H9 (cell line): ENCODE data around the gene ARHGEF7. TPM values are rescaled to one million over a fixed set of nuclear protein-coding genes. Genes with fewer than 3 reads are reported as not detected.

Experiments
- DNase-seq: peaks from one replicate; pipeline ENCODE4 v3.0.0-alpha.2; 2017
- H2AFZ ChIP-seq: one replicate; pipeline ENCODE4 v1.6.1; 2013; ENCODE audit warnings: mild to moderate bottlenecking, low read length, control low read depth, moderate library complexity
- H2AK5ac ChIP-seq: 2 replicates; pipeline ENCODE4 v1.6.1; 2013; ENCODE audit warnings: low read length, control low read depth, mixed read lengths; ENCODE audit not compliant: insufficient read length
- H2BK120ac ChIP-seq: one replicate; pipeline ENCODE4 v1.6.1; 2013; ENCODE audit warnings: low read depth, mild to moderate bottlenecking, low read length, control low read depth, inconsistent platforms; ENCODE audit not compliant: poor library complexity, severe bottlenecking
- H2BK12ac ChIP-seq: 2 replicates; pipeline ENCODE4 v1.6.1; 2013; ENCODE audit warnings: low read length, control low read depth, mixed read lengths, low read depth; ENCODE audit not compliant: insufficient read length
- H2BK15ac ChIP-seq: 2 replicates; pipeline ENCODE4 v1.6.1; 2013; ENCODE audit warnings: low read depth, low read length, control low read depth
- H2BK20ac ChIP-seq: one replicate; pipeline ENCODE4 v1.6.1; 2013; ENCODE audit warnings: low read depth, mild to moderate bottlenecking, low read length, control low read depth, inconsistent platforms; ENCODE audit not compliant: poor library complexity, severe bottlenecking
- H2BK5ac ChIP-seq: 2 replicates; pipeline ENCODE4 v1.6.1; 2013; ENCODE audit warnings: low read length, control low read depth, mixed read lengths; ENCODE audit not compliant: insufficient read length
- H3K14ac ChIP-seq: 2 replicates; pipeline ENCODE4 v1.6.1; 2013; ENCODE audit warnings: low read length, control low read depth; ENCODE audit not compliant: insufficient read depth
- H3K18ac ChIP-seq: 2 replicates; pipeline ENCODE4 v1.6.1; 2013; ENCODE audit warnings: low read depth, mild to moderate bottlenecking, mixed read lengths, low read length, control low read depth; ENCODE audit not compliant: insufficient read length
- H3K23ac ChIP-seq: 2 replicates; pipeline ENCODE4 v1.6.1; 2013; ENCODE audit warnings: low read length, control low read depth, mixed read lengths, low read depth; ENCODE audit not compliant: insufficient read length
- H3K23me2 ChIP-seq: 2 replicates; pipeline ENCODE4 v1.6.1; 2013; ENCODE audit warnings: low read depth, mild to moderate bottlenecking, mixed read lengths, low read length, control low read depth; ENCODE audit not compliant: insufficient read length, poor library complexity, severe bottlenecking
- H3K27ac ChIP-seq: 2 replicates; pipeline ENCODE4 v1.5.1; 2013; ENCODE audit warnings: low read length, control low read depth, mixed read lengths, low read depth; ENCODE audit not compliant: insufficient read length
- H3K27me3 ChIP-seq: 2 replicates; pipeline ENCODE4 v1.6.1; 2013; ENCODE audit warnings: low read length, control low read depth, inconsistent platforms; ENCODE audit not compliant: insufficient read depth
- H3K4ac ChIP-seq: 2 replicates; pipeline ENCODE4 v1.6.1; 2013; ENCODE audit warnings: low read depth, mild to moderate bottlenecking, control low read depth, inconsistent platforms, low read length, moderate library complexity
- H3K4me1 ChIP-seq: 2 replicates; pipeline ENCODE4 v1.6.1; 2013; ENCODE audit warnings: low read length, control low read depth, inconsistent platforms; ENCODE audit not compliant: insufficient read depth
- H3K4me2 ChIP-seq: 2 replicates; pipeline ENCODE4 v1.6.1; 2013; ENCODE audit warnings: low read length, control low read depth, mixed read lengths; ENCODE audit not compliant: insufficient read length, insufficient read depth
- H3K56ac ChIP-seq: 2 replicates; pipeline ENCODE4 v1.6.1; 2013; ENCODE audit warnings: low read depth, mild to moderate bottlenecking, mixed read lengths, low read length, control low read depth; ENCODE audit not compliant: insufficient read length
- H3K79me1 ChIP-seq: 2 replicates; pipeline ENCODE4 v1.6.1; 2013; ENCODE audit warnings: low read depth, mild to moderate bottlenecking, moderate library complexity, low read length, control low read depth, inconsistent platforms; ENCODE audit not compliant: insufficient read depth, poor library complexity, severe bottlenecking
- H3K79me2 ChIP-seq: 2 replicates; pipeline ENCODE4 v1.6.1; 2013; ENCODE audit warnings: low read length, control low read depth, inconsistent platforms; ENCODE audit not compliant: insufficient read depth
- H3K9ac ChIP-seq: 2 replicates; pipeline ENCODE4 v1.6.1; 2013; ENCODE audit warnings: low read length, control low read depth, mixed read lengths; ENCODE audit not compliant: insufficient read length; ENCODE audit errors: extremely low read depth
- H3K9me3 ChIP-seq: one replicate; pipeline ENCODE4 v1.6.1; 2013; ENCODE audit warnings: low read depth, low read length, inconsistent platforms; ENCODE audit not compliant: control insufficient read depth
- H3T11ph ChIP-seq: one replicate; pipeline ENCODE4 v1.6.1; 2013; ENCODE audit warnings: mild to moderate bottlenecking, low read length, control low read depth, inconsistent platforms
- H4K20me1 ChIP-seq: one replicate; pipeline ENCODE4 v1.6.1; 2013; ENCODE audit not compliant: control insufficient read depth, insufficient read length, insufficient read depth
- H4K5ac ChIP-seq: 2 replicates; pipeline ENCODE4 v1.6.1; 2013; ENCODE audit warnings: low read depth, mild to moderate bottlenecking, mixed read lengths, low read length, control low read depth; ENCODE audit not compliant: insufficient read length
- H4K8ac ChIP-seq: replicated peaks from 2 replicates; pipeline ENCODE4 v1.6.1; 2013; ENCODE audit warnings: low read length, control low read depth, mixed read lengths, low read depth; ENCODE audit not compliant: insufficient read length
- H4K91ac ChIP-seq: 2 replicates; pipeline ENCODE4 v1.6.1; 2013; ENCODE audit warnings: low read depth, mild to moderate bottlenecking, moderate library complexity, mixed read lengths, low read length, control low read depth; ENCODE audit not compliant: insufficient read length
- H3K27ac Mint-ChIP-seq, 3 experiments: 2 replicates in 2 of 3; 3 replicates in 1 of 3; pipeline ENCODE4 v1.8.0; 2020 to 2021; ENCODE audit warnings: mixed read lengths in 3 of 3, mild to moderate bottlenecking in 1 of 3, moderate library complexity in 1 of 3
- H3K27me3 Mint-ChIP-seq: 2 replicates; pipeline ENCODE4 v1.8.0; 2021; ENCODE audit warnings: low read depth, mild to moderate bottlenecking, moderate library complexity, mixed read lengths
- H3K36me3 Mint-ChIP-seq, 3 experiments: 2 replicates in 2 of 3; 3 replicates in 1 of 3; pipeline ENCODE4 v1.8.0; 2020 to 2021; ENCODE audit warnings: low read depth in 3 of 3, mixed read lengths in 3 of 3; ENCODE audit not compliant: insufficient read depth in 1 of 3
- H3K4me1 Mint-ChIP-seq, 2 experiments: 2 replicates each; pipeline ENCODE4 v1.8.0; 2020; ENCODE audit warnings: mixed read lengths in 2 of 2
- H3K4me3 Mint-ChIP-seq, 2 experiments: 2 replicates in 1 of 2; 3 replicates in 1 of 2; pipeline ENCODE4 v1.8.0; 2020 to 2021; ENCODE audit warnings: mild to moderate bottlenecking in 2 of 2, mixed read lengths in 2 of 2, moderate library complexity in 1 of 2
- H3K9me3 Mint-ChIP-seq, 2 experiments: 2 replicates in 1 of 2; 3 replicates in 1 of 2; pipeline ENCODE4 v1.8.0; 2020; ENCODE audit warnings: mild to moderate bottlenecking in 2 of 2, mixed read lengths in 2 of 2, moderate library complexity in 1 of 2
- CTCF ChIP-seq: fragments of 200-600 bp; sonication (generic); conservative IDR thresholded peaks from 3 replicates; pipeline ENCODE4 v1.8.0; 2021; ENCODE audit warnings: antibody characterized with exemption, mild to moderate bottlenecking
- WGBS: extraction: QIAGEN DNeasy Blood & Tissue Kit; methylation state at CpG from one replicate; pipeline ENCODE4 v1.1.7; 2013; ENCODE audit warnings: missing lambda C conversion rate, low lambda C conversion rate, mixed read lengths; ENCODE audit not compliant: insufficient read length; ENCODE audit errors: extremely low coverage; 5-methylcytosine and 5-hydroxymethylcytosine counted together
- total RNA-seq: library from RNA; stranded (reverse); gene quantifications from 2 replicates; pipeline ENCODE4 v1.2.1, GENCODE V29; 2021

Gene ARHGEF7
- total RNA-seq, 1 experiment from 2014 or later = 51.9 TPM

DNA sequence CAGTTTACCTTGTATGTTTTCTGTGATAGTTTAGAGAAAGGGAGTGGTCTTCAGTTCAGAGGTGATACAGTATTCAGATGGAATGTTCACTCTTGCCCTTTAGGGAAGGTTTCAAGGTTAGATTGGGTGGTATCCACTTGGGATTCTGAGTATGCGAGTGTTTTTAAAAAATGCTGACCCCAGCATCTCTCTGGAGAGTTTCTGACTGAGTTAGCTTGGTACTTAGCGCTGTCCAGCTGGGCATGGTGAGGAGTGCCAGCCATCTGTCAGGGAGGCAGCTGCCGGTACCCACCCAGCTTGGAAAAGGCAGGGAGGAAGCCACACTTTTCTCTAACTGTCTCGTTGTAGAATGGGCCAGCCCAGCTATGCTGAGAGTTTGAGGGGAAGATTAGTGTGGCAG, 63.3 kb downstream of the ARHGEF7 start:
- Histone ChIP-seq H3K18ac (no peak overlapping the region), H3K14ac (no peak overlapping the region), H3K23me2 (no peaks in the 10 kb centered on the region), H2AK5ac (no peak overlapping the region), H3K9me3 (no peaks in the 10 kb centered on the region), H2BK15ac (no peak overlapping the region), H4K91ac (no peak overlapping the region), H3T11ph (no peak overlapping the region), H3K79me1 (peaks cover 4% of the 10 kb centered on the region), H3K9ac (no peak overlapping the region), H3K56ac (no peak overlapping the region), H2BK20ac (no peak overlapping the region), H3K27me3 (no peaks in the 10 kb centered on the region), H2BK120ac (no peak overlapping the region), H3K4ac (no peak overlapping the region), H3K23ac (no peak overlapping the region), H3K4me1 (no peaks in the 10 kb centered on the region), H3K79me2 (peaks cover 37% of the 10 kb centered on the region; the same call in 1 of the 2 replicates), H4K20me1 (peaks cover 2% of the 10 kb centered on the region), H4K8ac (no peak overlapping the region), H2AFZ (no peak overlapping the region), H3K27ac (no peak overlapping the region), H4K5ac (no peak overlapping the region), H3K4me2 (no peak overlapping the region), H2BK5ac (no peak overlapping the region), H2BK12ac (no peak overlapping the region)
- peaks cover 9 to 17% of the 10 kb centered on the region in 2 experiments for H3K4me1 Mint-ChIP-seq
- TF ChIP-seq CTCF = no peak
- no peaks in the 10 kb centered on the region for H3K9me3 Mint-ChIP-seq
- no peak overlapping the region for H3K4me3 Mint-ChIP-seq
- H3K27me3 Mint-ChIP-seq = no peaks in the 10 kb centered on the region
- WGBS = no CpG with 5 or more reads among the region's 4 CpGs
- no peak for DNase-seq
- H3K27ac Mint-ChIP-seq = no peak overlapping the region; a peak in 2 of 7 replicates
- peaks cover 4 to 5% (median 5%) of the 10 kb centered on the region in 3 experiments for H3K36me3 Mint-ChIP-seq
